Measurements from ENCODE around the gene LHX3. TPM values are rescaled to one million over a fixed set of nuclear protein-coding genes. Genes with fewer than 3 reads are reported as not detected.

Gene LHX3
- total and polyA plus RNA-seq, 10 of the 15 experiments (the other 5 are each of a cell fraction or from before 2014, with no cell fraction given) = not detected

GRCh38 chr9:136233868-136234267 lies 28.9 kb upstream of the LHX3 start:
- intact Hi-C loops (cut with micrococcal nuclease; ENCODE audit: unreplicated experiment) (no loop called here), in situ Hi-C loops (cut with MboI) (no loop called here)
- Histone ChIP-seq H3K9me3 (replicated peaks; ENCODE audit: control insufficient read depth, insufficient read depth, low read length) (no peaks in the 10 kb centered on the region), H3K27me3 (replicated peaks in 1 of 2; ENCODE audit: control insufficient read depth in 2 of 2, insufficient read depth in 2 of 2, low read length in 1 of 2) (no peaks in the 10 kb centered on the region), H3K79me2 (ENCODE audit: control insufficient read depth, insufficient read depth, low read length) (peaks cover 11% of the 10 kb centered on the region), H3K4me2 (ENCODE audit: control insufficient read depth, insufficient read depth) (no peak overlapping the region), H3K4me3 (no peak overlapping the region), H3K9ac (ENCODE audit: control insufficient read depth, insufficient read depth, low read length) (no peak overlapping the region), H3K36me3 (ENCODE audit: control insufficient read depth in 2 of 2, insufficient read depth in 2 of 2, low read length in 1 of 2) (peaks cover 5 to 20% of the 10 kb centered on the region in 2 experiments; a peak in 3 of 4 replicates), H4K20me1 (ENCODE audit: control insufficient read depth, insufficient read depth) (no peaks in the 10 kb centered on the region), H3K4me1 (ENCODE audit: control insufficient read depth, insufficient read depth, low read length) (peaks cover 10% of the 10 kb centered on the region), H2AFZ (ENCODE audit: control insufficient read depth, low read depth, low read length) (no peak overlapping the region), H3K27ac (ENCODE audit: control insufficient read depth, insufficient read depth) (no peak overlapping the region)
- ChIA-PET SMC1A (ENCODE audit: uncharacterized antibody, unreplicated experiment) (no interaction called here), POLR2A (no interaction called here), RAD21 (ENCODE audit: unreplicated experiment) (no interaction called here), CTCF (interaction anchor here (0.9 kb wide), 1 partner anchor 9 kb away, joined by 4 read pairs; no protein-coding TSS in a partner anchor)
- 83% methylated on average over 14 of the region's 14 CpGs for WGBS (ENCODE audit: insufficient coverage, insufficient replicate concordance, low lambda C conversion rate, missing lambda C conversion rate)
- FAIRE-seq (no peak), ATAC-seq (no peak), DNase-seq (ENCODE audit: low read depth, low spot score) (no peak)
- BruUV-seq (replicated peaks) = no TSS peak
- no peak for TF ChIP-seq PML (IDR thresholded peaks at IDR 0.05; ENCODE audit: low read length)

- ChIA-PET RAD21 (ENCODE audit: unreplicated experiment) (no interaction called here), POLR2A (no interaction called here), CTCF (no interaction called here), SMC1A (ENCODE audit: uncharacterized antibody, unreplicated experiment) (no interaction called here)
- no peaks in the 10 kb centered on the region for H3K9me3 ChIP-seq (replicated peaks; ENCODE audit: control insufficient read depth, insufficient read depth, low read length)
- 90% methylated on average over 14 of the region's 15 CpGs for WGBS (ENCODE audit: insufficient coverage, insufficient replicate concordance, low lambda C conversion rate, missing lambda C conversion rate)
- in situ Hi-C loops (cut with MboI) (no loop called here), intact Hi-C loops (cut with micrococcal nuclease; ENCODE audit: unreplicated experiment) (no loop called here)
- no peaks in the 10 kb centered on the region for H3K27me3 ChIP-seq (replicated peaks in 1 of 2; ENCODE audit: control insufficient read depth in 2 of 2, insufficient read depth in 2 of 2, low read length in 1 of 2)
- peaks cover 6% of the 10 kb centered on the region for H3K4me1 ChIP-seq (ENCODE audit: control insufficient read depth, insufficient read depth, low read length)
- H4K20me1 ChIP-seq (ENCODE audit: control insufficient read depth, insufficient read depth) = no peaks in the 10 kb centered on the region
- no peak overlapping the region for H3K9ac ChIP-seq (ENCODE audit: control insufficient read depth, insufficient read depth, low read length)
- H3K27ac ChIP-seq (ENCODE audit: control insufficient read depth, insufficient read depth) = no peak overlapping the region
- no peak overlapping the region for H3K4me3 ChIP-seq
- no peak for ATAC-seq
- no peak overlapping the region for H3K4me2 ChIP-seq (ENCODE audit: control insufficient read depth, insufficient read depth)
- no TSS peak for BruUV-seq (replicated peaks)
- peaks cover 9% of the 10 kb centered on the region for H3K79me2 ChIP-seq (ENCODE audit: control insufficient read depth, insufficient read depth, low read length)
- no peak for FAIRE-seq
- DNase-seq (ENCODE audit: low read depth, low spot score) = no peak
- TF ChIP-seq ATF7 (IDR thresholded peaks at IDR 0.05; ENCODE audit: low read depth) (no peak), SUZ12 (IDR thresholded peaks at IDR 0.05; ENCODE audit: unreplicated experiment) (no peak), MLLT1 (IDR thresholded peaks at IDR 0.05) (no peak)
- peaks cover 5 to 20% of the 10 kb centered on the region in 2 experiments; a peak in 3 of 4 replicates for H3K36me3 ChIP-seq (ENCODE audit: control insufficient read depth in 2 of 2, insufficient read depth in 2 of 2, low read length in 1 of 2)
- H2AFZ ChIP-seq (ENCODE audit: control insufficient read depth, low read depth, low read length) = no peak overlapping the region
These were observed 28.5 kb upstream of the LHX3 start for GRCh38 chr9:136233411-136233810.

All from GM12878 (cell line).